Neuron (in vitro differentiated cells): ENCODE results near the gene WASF1.

Experiments
- H2AFZ ChIP-seq: one replicate; pipeline ENCODE4 v1.6.1; 2013; ENCODE audit warnings: low read depth, mild to moderate bottlenecking, inconsistent platforms, low read length, moderate library complexity
- H3K27me3 ChIP-seq: one replicate; pipeline ENCODE4 v1.6.1; 2013; ENCODE audit warnings: low read length; ENCODE audit not compliant: insufficient read depth
- H3K36me3 ChIP-seq: one replicate; pipeline ENCODE4 v1.6.1; 2013; ENCODE audit warnings: low read length; ENCODE audit not compliant: insufficient read depth
- H3K4me1 ChIP-seq: one replicate; pipeline ENCODE4 v1.6.1; 2013; ENCODE audit warnings: low read length; ENCODE audit not compliant: insufficient read depth
- H3K4me3 ChIP-seq: 2 replicates; pipeline ENCODE4 v1.5.1; 2013; ENCODE audit warnings: mild to moderate bottlenecking, low read length, moderate library complexity
- H3K9me3 ChIP-seq: one replicate; pipeline ENCODE4 v1.6.1; 2013; ENCODE audit warnings: low read length

Gene WASF1

DNA sequence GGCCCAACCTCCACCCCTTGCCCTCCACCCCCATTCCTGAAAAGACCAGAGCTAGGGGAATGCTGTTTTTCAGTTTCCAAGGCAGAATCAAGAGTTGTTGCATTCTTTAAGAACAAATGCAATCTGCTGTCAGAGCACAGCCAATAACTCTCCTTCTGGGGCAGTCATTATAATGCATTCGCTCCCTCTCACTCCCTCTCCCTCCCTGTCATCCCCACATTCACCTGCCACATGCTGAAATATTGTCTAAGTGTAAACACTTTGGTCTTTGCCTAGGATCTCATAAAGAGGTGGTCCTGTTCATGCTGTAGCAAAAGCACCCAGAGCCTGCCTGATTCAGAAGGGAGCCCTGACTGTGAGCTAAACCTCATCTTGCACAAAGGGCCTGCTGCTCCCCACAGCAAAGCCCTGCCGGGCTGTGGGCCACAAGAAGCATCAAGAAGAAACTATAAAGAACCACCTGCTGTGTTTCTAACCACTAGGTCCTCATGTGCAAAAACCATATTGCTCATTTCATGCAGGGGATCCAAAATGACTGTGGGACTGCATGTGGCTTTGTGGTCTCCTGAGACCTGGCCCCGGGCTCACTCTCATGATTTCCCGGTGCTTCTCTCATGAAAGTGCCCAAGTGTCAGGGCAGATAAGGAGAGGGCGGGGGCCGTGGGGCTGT, 115.7 kb downstream of the WASF1 start:
- Histone ChIP-seq H3K4me3 (no peak overlapping the region), H3K4me1 (peaks cover 26% of the 10 kb centered on the region), H3K9me3 (no peaks in the 10 kb centered on the region), H3K27me3 (peaks cover 4% of the 10 kb centered on the region), H2AFZ (no peak overlapping the region), H3K36me3 (no peaks in the 10 kb centered on the region)

DNA sequence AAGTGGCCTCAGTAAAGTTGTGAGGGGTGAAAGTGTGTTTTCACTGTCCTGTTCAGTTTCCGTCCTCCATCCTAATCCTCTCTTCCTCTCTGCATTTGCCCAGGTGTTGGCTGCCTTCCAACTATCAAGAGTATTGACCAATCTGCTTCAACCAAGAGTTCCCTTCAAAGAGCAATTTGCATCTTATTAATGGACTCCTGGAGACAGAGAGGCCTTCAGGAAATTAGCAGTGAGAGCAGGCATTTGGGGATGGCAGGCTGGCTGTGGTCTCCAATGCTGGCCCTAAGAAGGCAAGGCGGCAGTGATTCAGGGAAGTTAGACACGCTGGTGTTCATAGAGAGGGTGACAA, 124.1 kb downstream of the WASF1 start:
- Histone ChIP-seq H3K4me3 (no peak overlapping the region), H3K9me3 (no peaks in the 10 kb centered on the region), H3K4me1 (no peaks in the 10 kb centered on the region), H3K27me3 (no peaks in the 10 kb centered on the region), H3K36me3 (no peaks in the 10 kb centered on the region), H2AFZ (no peak overlapping the region)

DNA sequence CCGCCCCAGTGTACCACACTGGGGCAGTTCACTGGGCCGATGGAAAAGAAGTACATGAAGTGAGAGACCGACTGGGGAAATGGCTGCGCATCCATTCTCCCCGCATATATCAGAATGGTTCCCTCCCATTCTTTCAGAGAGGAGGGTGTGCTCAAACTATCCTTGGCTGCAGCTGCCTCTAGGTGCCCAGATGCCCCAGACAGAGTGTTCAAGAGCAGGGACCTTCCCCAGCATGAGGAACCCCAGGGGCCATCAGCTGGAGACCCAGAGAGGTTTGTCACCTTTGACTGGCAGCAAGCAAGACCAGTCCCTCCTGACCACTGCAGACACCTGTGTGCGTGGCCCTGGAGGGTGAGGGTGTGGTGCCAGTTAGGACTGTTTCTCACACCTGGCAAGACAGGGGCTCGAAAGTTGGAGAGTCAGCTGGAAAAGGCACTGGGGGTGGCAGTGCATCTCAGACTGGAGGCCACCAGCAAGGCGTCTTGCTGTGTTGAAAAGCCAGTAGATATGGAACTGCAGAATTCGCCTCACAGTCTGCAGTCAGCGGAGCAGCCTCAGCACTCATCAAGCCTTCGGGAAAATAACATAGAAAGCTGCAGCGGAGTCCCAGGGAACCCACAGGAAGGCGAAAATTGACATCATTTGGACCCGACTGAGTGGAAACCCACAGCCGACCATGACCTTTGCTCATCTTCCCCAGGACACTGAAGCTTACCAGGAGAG, 124.6 kb downstream of the WASF1 start:
- no peak overlapping the region for H2AFZ ChIP-seq
- no peaks in the 10 kb centered on the region for H3K9me3 ChIP-seq
- H3K36me3 ChIP-seq = no peaks in the 10 kb centered on the region
- peaks cover 4% of the 10 kb centered on the region for H3K27me3 ChIP-seq
- H3K4me3 ChIP-seq = no peak overlapping the region
- no peaks in the 10 kb centered on the region for H3K4me1 ChIP-seq

DNA sequence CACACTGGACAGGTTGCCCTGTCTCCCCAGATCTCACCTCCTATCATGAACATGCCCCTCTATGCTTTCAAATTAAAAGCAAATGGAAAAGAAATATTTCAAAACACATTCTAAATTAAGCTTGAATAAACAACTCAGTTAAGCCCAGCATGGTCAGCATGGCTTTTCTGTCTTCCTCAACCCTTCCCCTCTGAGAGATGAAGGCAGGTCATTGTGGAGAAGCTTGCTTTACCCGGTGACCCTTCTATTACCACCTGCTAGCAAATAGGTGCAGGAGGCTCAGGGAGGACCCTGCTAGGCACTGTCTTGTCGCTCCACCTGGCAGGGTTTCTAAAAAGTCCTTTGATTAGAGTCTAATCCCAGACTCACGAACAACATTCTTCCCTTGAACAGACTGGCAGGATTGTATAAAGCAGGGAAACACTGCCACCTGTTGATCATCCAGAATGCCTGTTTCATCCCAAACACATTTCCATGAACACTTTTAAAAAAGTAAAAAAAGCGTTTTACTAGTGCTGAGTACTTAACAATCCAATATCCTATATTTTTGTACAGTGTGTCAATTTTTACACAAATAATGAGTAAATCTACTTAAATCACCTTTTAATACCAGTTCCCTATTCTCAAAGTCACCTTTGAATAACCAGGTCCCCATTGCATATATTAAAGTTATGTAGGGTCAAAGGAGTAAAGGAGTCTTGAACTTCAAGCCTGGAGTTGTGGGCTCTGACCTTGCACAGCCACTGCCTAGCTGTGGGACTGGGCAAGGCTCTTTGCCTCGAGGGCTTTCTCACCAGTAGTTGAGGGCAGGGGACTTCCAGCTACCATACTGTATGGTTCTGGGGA, 125.9 kb downstream of the WASF1 start:
- no peaks in the 10 kb centered on the region for H3K36me3 ChIP-seq
- no peaks in the 10 kb centered on the region for H3K9me3 ChIP-seq
- no peaks in the 10 kb centered on the region for H3K4me1 ChIP-seq
- H2AFZ ChIP-seq = no peak overlapping the region
- no peak overlapping the region for H3K4me3 ChIP-seq
- H3K27me3 ChIP-seq = peaks cover 4% of the 10 kb centered on the region

DNA sequence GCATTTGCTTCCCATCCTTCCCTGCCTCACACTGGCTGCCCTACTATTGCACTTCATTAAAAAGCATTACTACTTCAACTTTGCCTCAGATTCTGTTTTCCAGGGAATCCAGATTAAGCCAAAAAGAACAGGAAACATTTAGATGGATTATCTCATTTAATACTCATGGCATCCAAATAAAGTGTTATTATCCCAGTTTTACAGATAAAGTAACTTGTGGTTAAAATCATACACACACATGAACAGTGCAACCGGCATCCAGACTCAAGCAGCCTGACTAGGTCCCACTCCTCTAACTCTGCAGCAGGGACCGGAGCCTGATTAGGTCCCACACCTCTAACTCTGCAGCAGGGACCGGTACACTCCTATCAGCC, 129.0 kb downstream of the WASF1 start:
- Histone ChIP-seq H3K9me3 (peaks cover 3% of the 10 kb centered on the region), H3K36me3 (no peaks in the 10 kb centered on the region), H2AFZ (no peak overlapping the region), H3K27me3 (peaks cover 4% of the 10 kb centered on the region), H3K4me3 (no peak overlapping the region), H3K4me1 (no peaks in the 10 kb centered on the region)
